GM10248 (cell line): Measurements from ENCODE around the gene RPRML.

Experiments
- CTCF ChIA-PET: fragments of 300-600 bp; sonication (Branson Sonifier 250); formaldehyde crosslinking; extraction: SDS; loops from one replicate; lab custom pipeline; 2021; ENCODE audit warnings: antibody characterized with exemption; lab: Yijun Ruan, JAX
- POLR2A ChIA-PET: fragments of 350-650 bp; sonication (Branson Sonifier 250); formaldehyde crosslinking; extraction: SDS; loops from one replicate; lab custom pipeline; 2020; ENCODE audit warnings: antibody characterized with exemption; lab: Yijun Ruan, JAX
- DNase-seq: peaks from one replicate; pipeline ENCODE4 v3.0.0; 2012; ENCODE audit errors: extremely low spot score
- CTCF ChIP-seq: IDR thresholded peaks from 2 replicates; pipeline ENCODE4 v1.5.1; 2012; ENCODE audit warnings: mild to moderate bottlenecking, low read depth; ENCODE audit errors: extremely low read depth, missing control alignments, control extremely low read depth

Gene RPRML

GRCh38 chr17:46949291-46950174 is 29.5 kb downstream of the RPRML start:
- peak; percentile 3 for DNase-seq
- CTCF ChIA-PET = interaction anchor here (1.1 kb wide), 1 partner anchor 9 kb away, joined by 4 read pairs; no protein-coding TSS in a partner anchor
- no peak for TF ChIP-seq CTCF
- POLR2A ChIA-PET = no interaction called here

DNA sequence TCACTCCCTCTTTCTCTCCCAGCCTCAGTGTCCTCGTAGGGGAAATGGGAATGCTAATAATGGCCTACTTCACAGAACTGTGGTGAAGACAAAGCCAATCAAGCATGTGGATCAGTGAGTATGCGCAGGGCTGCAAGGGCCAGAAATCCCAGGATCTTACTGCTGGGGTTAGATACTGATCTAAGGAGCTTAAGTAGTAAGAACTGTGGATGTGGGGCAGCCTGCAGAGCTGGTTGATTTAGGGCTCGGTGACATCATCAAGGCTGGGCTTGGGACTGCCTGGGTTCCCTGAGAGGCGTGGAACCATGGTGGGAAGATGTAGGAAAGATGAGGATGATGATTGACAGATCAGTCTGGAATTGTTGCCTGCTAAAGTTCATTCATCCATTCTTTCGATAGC is 30.5 kb downstream of the RPRML start:
- ChIA-PET POLR2A (no interaction called here), CTCF (interaction anchor here (1.5 kb wide), 2 partner anchors 9 to 11 kb away, joined by 4 read pairs; no protein-coding TSS in a partner anchor)
- no peak for TF ChIP-seq CTCF
- peak; percentile 1 for DNase-seq

- CTCF ChIA-PET = interaction anchor here (1.5 kb wide), 1 partner anchor 12 kb away, joined by 4 read pairs; no protein-coding TSS in a partner anchor
- POLR2A ChIA-PET = no interaction called here
- DNase-seq = peak; percentile 5
- TF ChIP-seq CTCF = no peak
Observed at GRCh38 chr17:46947216-46947615, 31.8 kb downstream of the RPRML start.

- DNase-seq = no peak
- POLR2A ChIA-PET = interaction anchor here (0.6 kb wide), 1 partner anchor 130 kb away, joined by 3 read pairs; no protein-coding TSS in a partner anchor
- no peak for TF ChIP-seq CTCF
- CTCF ChIA-PET = interaction anchor here (1.4 to 3.7 kb wide), 2 partner anchors 11 to 55 kb away, joined by 3 to 22 read pairs; no protein-coding TSS in a partner anchor
Observed at GRCh38 chr17:46944931-46945330, 34.1 kb downstream of the RPRML start.

DNA sequence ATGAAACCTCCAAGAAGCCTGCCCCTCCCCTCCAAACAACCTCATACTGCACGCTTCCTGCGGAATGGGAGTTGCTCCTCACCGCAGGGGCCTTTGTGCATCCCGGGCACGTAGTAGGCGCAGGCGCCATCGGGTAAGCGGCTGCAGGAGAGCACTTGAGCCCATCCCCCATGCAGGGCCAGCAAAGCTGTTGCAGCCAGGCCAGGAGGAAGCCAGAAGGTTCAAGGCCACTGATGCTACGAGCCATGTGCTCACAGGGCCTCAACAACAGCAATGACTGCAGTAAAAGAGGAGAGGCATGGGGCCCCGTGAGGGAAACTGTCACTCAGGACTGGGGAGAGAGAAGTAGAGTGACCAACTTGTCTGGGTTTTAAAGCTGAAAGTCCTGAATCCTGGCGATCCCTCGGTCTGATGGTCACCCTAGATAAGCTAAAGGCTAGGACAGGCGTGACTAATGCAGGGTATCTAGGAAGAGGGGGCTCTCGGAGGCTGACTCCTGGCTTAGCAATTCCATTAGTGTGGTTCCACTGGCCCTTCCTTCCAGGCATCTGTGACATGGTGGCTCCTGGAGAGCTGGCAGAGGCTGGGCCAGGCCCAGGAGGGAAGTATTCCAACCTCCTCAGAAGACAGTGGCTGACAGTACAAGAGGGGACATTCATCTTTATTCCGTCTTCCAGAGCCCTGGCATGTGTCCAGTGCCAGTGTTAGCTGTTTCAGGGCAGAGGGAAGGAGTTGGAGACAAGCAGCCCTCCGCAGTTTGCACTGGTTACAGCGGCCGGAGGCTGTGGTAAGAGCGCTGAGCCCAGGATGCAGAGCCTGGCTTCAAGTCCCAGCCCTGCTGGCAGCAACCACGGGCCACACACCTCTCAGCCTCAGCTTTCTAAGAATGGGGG is 35.3 kb downstream of the RPRML start:
- ChIA-PET CTCF (interaction anchor here (1.0 to 3.7 kb wide), 6 partner anchors 9 to 102 kb away, joined by 3 to 22 read pairs (median 8); no protein-coding TSS in a partner anchor), POLR2A (no interaction called here)
- TF ChIP-seq CTCF = no peak
- DNase-seq = no peak

GRCh38 chr17:46943218-46943500 is 35.9 kb downstream of the RPRML start:
- POLR2A ChIA-PET = no interaction called here
- CTCF ChIA-PET = interaction anchor here (0.7 to 3.7 kb wide), 20 partner anchors 8 to 371 kb away, joined by 3 to 26 read pairs (median 6); no protein-coding TSS in a partner anchor
- DNase-seq = no peak
- no peak for TF ChIP-seq CTCF
